DMS 273 (cell line): ENCODE results near the gene FLVCR2.
"Not testable (repeated sequence)": the region's sequence is repeated elsewhere in the genome, so short reads cannot be mapped to it uniquely, and the experiment has no call there.

ENCODE experiments used
- DNase-seq: peaks from one replicate; lab custom pipeline; 2025; ENCODE audit not compliant: unreplicated experiment; lab: John Stamatoyannopoulos, UW

Gene FLVCR2

GRCh38 chr14:75658957-75659356, 80.5 kb downstream of the FLVCR2 start:
- DNase-seq = no peak

- DNase-seq = no peak
These were observed 81.8 kb downstream of the FLVCR2 start for GRCh38 chr14:75660238-75660629.

GRCh38 chr14:75660630-75661498, 82.4 kb downstream of the FLVCR2 start, which contains the start of the genes ERG28 and TTLL5:
TSS of gene ERG28 (minus strand) at chr14:75660876. CDS start at chr14:75657502, 3,374 bp downstream.
TSS of gene TTLL5 (plus strand) at chr14:75661246. CDS start at chr14:75663150, 1,904 bp downstream.
- peak; percentile 99 for DNase-seq

GRCh38 chr14:75661499-75661814, 83.0 kb downstream of the FLVCR2 start:
- no peak for DNase-seq

- DNase-seq = no peak
These were observed 84.5 kb downstream of the FLVCR2 start for GRCh38 chr14:75662966-75663365.

GRCh38 chr14:75667099-75667765, 88.8 kb downstream of the FLVCR2 start:
- peak; percentile 48 for DNase-seq

GRCh38 chr14:75672605-75673192, 94.3 kb downstream of the FLVCR2 start:
- no peak for DNase-seq

- DNase-seq = no peak
These were observed 95.1 kb downstream of the FLVCR2 start for GRCh38 chr14:75673345-75674035.

GRCh38 chr14:75675265-75675960, 97.0 kb downstream of the FLVCR2 start:
- no peak for DNase-seq

GRCh38 chr14:75685910-75686309, 107.5 kb downstream of the FLVCR2 start:
- no peak for DNase-seq

GRCh38 chr14:75689012-75689411, 110.6 kb downstream of the FLVCR2 start:
- DNase-seq = peak; percentile 3

GRCh38 chr14:75690010-75690409, 111.6 kb downstream of the FLVCR2 start:
- DNase-seq = no peak

GRCh38 chr14:75695025-75695424, 116.6 kb downstream of the FLVCR2 start:
- DNase-seq = not testable (repeated sequence)

- DNase-seq = no peak
These were observed 119.0 kb downstream of the FLVCR2 start for GRCh38 chr14:75697386-75697785.
